Upper lobe of right lung (tissue), 1 donor: ENCODE data around the gene PHLDB3. TPM values are rescaled to one million over a fixed set of nuclear protein-coding genes. Genes with fewer than 3 reads are reported as not detected.

Experiments
- ATAC-seq: fragments of 200-7000 bp; cut with Tn5 transposase; one replicate; pipeline ENCODE4 v1.9.1; 2020; ENCODE audit warnings: mild to moderate bottlenecking, moderate library complexity
- DNase-seq: peaks from one replicate; pipeline ENCODE4 v3.0.0-alpha.2; 2020
- H3K27ac ChIP-seq: fragments of 200-600 bp; one replicate; pipeline ENCODE4 v1.8.0; 2022
- H3K27me3 ChIP-seq: fragments of 200-600 bp; one replicate; pipeline ENCODE4 v1.8.0; 2022; ENCODE audit warnings: mild to moderate bottlenecking
- H3K36me3 ChIP-seq: fragments of 200-600 bp; one replicate; pipeline ENCODE4 v1.8.0; 2022
- H3K4me1 ChIP-seq: fragments of 200-600 bp; one replicate; pipeline ENCODE4 v1.8.0; 2022
- H3K4me3 ChIP-seq: fragments of 200-600 bp; one replicate; pipeline ENCODE4 v1.8.0; 2022; ENCODE audit warnings: mild to moderate bottlenecking
- H3K9me3 ChIP-seq: fragments of 200-600 bp; one replicate; pipeline ENCODE4 v1.8.0; 2022
- CTCF ChIP-seq: fragments of 200-600 bp; IDR thresholded peaks from one replicate; pipeline ENCODE4 v1.8.0; 2022; ENCODE audit warnings: antibody characterized with exemption
- intact Hi-C: fragments of 100-400 bp; cut with DNase I; formaldehyde crosslinking; loops from one replicate; pipeline ENCODE4 v1.11.0; 2022
- total RNA-seq: library from RNA; stranded (reverse); fragmentation: NEBNext Ultra II Directional; extraction: Animal tissue kit (Norgen Biotek cat#: 25700); gene quantifications from one replicate; pipeline ENCODE4 v1.2.1, GENCODE V29; 2021
- donor health status: DM: no; HTN: yes; CAD: no; lungs with severe emphysema.

PHLDB3 gene
- total RNA-seq, 1 donor from 2014 or later = 9.1 TPM

GRCh38 chr19:43460362-43461016, 44.1 kb downstream of the PHLDB3 start:
- intact Hi-C loops = no loop called here

GRCh38 chr19:43457809-43458208, 46.7 kb downstream of the PHLDB3 start:
- ATAC-seq (no peak), DNase-seq (no peak)
- intact Hi-C loops = no loop called here
- H3K9me3 ChIP-seq = no peaks in the 10 kb centered on the region
- H3K27me3 ChIP-seq = no peaks in the 10 kb centered on the region
- H3K4me1 ChIP-seq = peaks cover 3% of the 10 kb centered on the region
- no peak for TF ChIP-seq CTCF
- H3K4me3 ChIP-seq = no peak overlapping the region
- no peaks in the 10 kb centered on the region for H3K36me3 ChIP-seq
- no peak overlapping the region for H3K27ac ChIP-seq

More at GRCh38 chr19:43460362-43461016, 44.1 kb downstream of the PHLDB3 start:
- H3K4me3 ChIP-seq = no peak overlapping the region
- H3K27ac ChIP-seq = no peak overlapping the region
- H3K36me3 ChIP-seq = no peaks in the 10 kb centered on the region
- H3K9me3 ChIP-seq = no peaks in the 10 kb centered on the region
- no peak for ATAC-seq
- peaks cover 10% of the 10 kb centered on the region for H3K4me1 ChIP-seq
- no peak for DNase-seq
- no peak for TF ChIP-seq CTCF
- peaks cover 4% of the 10 kb centered on the region for H3K27me3 ChIP-seq

- no peaks in the 10 kb centered on the region for H3K27me3 ChIP-seq
- no peak for DNase-seq
- H3K4me3 ChIP-seq = no peak overlapping the region
- H3K36me3 ChIP-seq = no peaks in the 10 kb centered on the region
- no peak for TF ChIP-seq CTCF
- peaks cover 3% of the 10 kb centered on the region for H3K4me1 ChIP-seq
- intact Hi-C loops = no loop called here
- no peaks in the 10 kb centered on the region for H3K9me3 ChIP-seq
- no peak for ATAC-seq
- no peak overlapping the region for H3K27ac ChIP-seq
Measured at GRCh38 chr19:43455321-43456113, 49.0 kb downstream of the PHLDB3 start.

GRCh38 chr19:43454031-43454430, 50.5 kb downstream of the PHLDB3 start:
- ATAC-seq = no peak
- H3K27ac ChIP-seq = no peak overlapping the region
- H3K27me3 ChIP-seq = no peaks in the 10 kb centered on the region
- no peak overlapping the region for H3K4me3 ChIP-seq
- TF ChIP-seq CTCF = no peak
- no peaks in the 10 kb centered on the region for H3K9me3 ChIP-seq
- no peaks in the 10 kb centered on the region for H3K36me3 ChIP-seq
- intact Hi-C loops = no loop called here
- no peak for DNase-seq
- peaks cover 3% of the 10 kb centered on the region for H3K4me1 ChIP-seq

GRCh38 chr19:43452582-43452981, 52.0 kb downstream of the PHLDB3 start:
- H3K9me3 ChIP-seq = no peaks in the 10 kb centered on the region
- TF ChIP-seq CTCF = no peak
- intact Hi-C loops = no loop called here
- ATAC-seq (no peak), DNase-seq (no peak)
- peaks cover 3% of the 10 kb centered on the region for H3K4me1 ChIP-seq
- no peak overlapping the region for H3K27ac ChIP-seq
- no peaks in the 10 kb centered on the region for H3K36me3 ChIP-seq
- no peaks in the 10 kb centered on the region for H3K27me3 ChIP-seq
- H3K4me3 ChIP-seq = no peak overlapping the region
